Loucy (cell line): ENCODE data around the gene ATPAF2.

Experiments used
- CTCF ChIP-seq: fragments of 200-600 bp; sonication (generic); conservative IDR thresholded peaks from 2 replicates; pipeline ENCODE4 v1.5.1; 2014; ENCODE audit warnings: mild to moderate bottlenecking, antibody characterized with exemption, low read length
- EZH2phosphoT487 ChIP-seq: fragments of 200-600 bp; IDR thresholded peaks from 2 replicates; pipeline ENCODE4 v1.6.1; 2018; ENCODE audit warnings: antibody characterized with exemption, mild to moderate bottlenecking, moderate library complexity, borderline replicate concordance

GRCh38 chr17:18004345-18004744 is 34.6 kb downstream of the ATPAF2 start:
- TF ChIP-seq CTCF (no peak), EZH2phosphoT487 (no peak)
